GM12891 (cell line): ENCODE measurements around the gene OR11H7.

ENCODE experiments used
- PAX5 ChIP-seq: IDR thresholded peaks from 2 replicates; pipeline ENCODE4 v1.6.1; 2011; ENCODE audit warnings: low read length, moderate library complexity, mild to moderate bottlenecking; ENCODE audit not compliant: insufficient read depth, severe bottlenecking
- POLR2A ChIP-seq: IDR thresholded peaks from 2 replicates; pipeline ENCODE4 v1.6.1; 2011; ENCODE audit warnings: low read depth, low read length, control low read depth
- POLR2AphosphoS5 ChIP-seq: IDR thresholded peaks from 2 replicates; pipeline ENCODE4 v1.6.1; 2011; ENCODE audit warnings: low read depth, low read length, control low read depth
- POU2F2 ChIP-seq: IDR thresholded peaks from 2 replicates; pipeline ENCODE4 v1.6.1; 2011; ENCODE audit warnings: low read depth, mild to moderate bottlenecking, control low read depth, low read length, moderate library complexity
- SPI1 ChIP-seq: IDR thresholded peaks from 2 replicates; pipeline ENCODE4 v1.6.1; 2011; ENCODE audit warnings: low read depth, low read length, control low read depth
- TAF1 ChIP-seq: IDR thresholded peaks from 2 replicates; pipeline ENCODE4 v1.6.1; 2011; ENCODE audit warnings: low read depth, low read length, control low read depth

- TF ChIP-seq POLR2AphosphoS5 (no peak), POLR2A (no peak), TAF1 (no peak), PAX5 (no peak), POU2F2 (no peak), SPI1 (no peak)
Observed at GRCh38 chr14:20204721-20205120, 24.1 kb upstream of the OR11H7 start.
